ENCODE results near the gene SNAP29.

SNAP29 gene

GRCh38 chr22:20847318-20847822 lies 11.4 kb upstream of the SNAP29 start:
- no peak for TF ChIP-seq CTCF (IDR thresholded peaks at IDR 0.05; ENCODE audit: insufficient read depth, low read depth, low read length, missing control alignments)
- no peak for DNase-seq (ENCODE audit: low read depth)
- no peak overlapping the region for H3K4me3 ChIP-seq (ENCODE audit: low read length)

GRCh38 chr22:20852076-20852475 lies 6.7 kb upstream of the SNAP29 start:
- DNase-seq (ENCODE audit: low read depth), result no peak
- no peak overlapping the region for H3K4me3 ChIP-seq (ENCODE audit: low read length)
- TF ChIP-seq CTCF (IDR thresholded peaks at IDR 0.05; ENCODE audit: insufficient read depth, low read depth, low read length, missing control alignments), result no peak

GRCh38 chr22:20852503-20852902 lies 6.3 kb upstream of the SNAP29 start:
- no peak for TF ChIP-seq CTCF (IDR thresholded peaks at IDR 0.05; ENCODE audit: insufficient read depth, low read depth, low read length, missing control alignments)
- DNase-seq (ENCODE audit: low read depth), result no peak
- no peak overlapping the region for H3K4me3 ChIP-seq (ENCODE audit: low read length)

GRCh38 chr22:20853236-20853660 lies 5.6 kb upstream of the SNAP29 start:
- no peak for DNase-seq (ENCODE audit: low read depth)
- no peak for TF ChIP-seq CTCF (IDR thresholded peaks at IDR 0.05; ENCODE audit: insufficient read depth, low read depth, low read length, missing control alignments)
- H3K4me3 ChIP-seq (ENCODE audit: low read length), result no peak overlapping the region

- DNase-seq (ENCODE audit: low read depth), result no peak
- TF ChIP-seq CTCF (IDR thresholded peaks at IDR 0.05; ENCODE audit: insufficient read depth, low read depth, low read length, missing control alignments), result no peak
- peak overlapping the region; percentile 76 for H3K4me3 ChIP-seq (ENCODE audit: low read length)
Observed at GRCh38 chr22:20857247-20857643, 1.6 kb upstream of the SNAP29 start.

GRCh38 chr22:20857838-20858614 lies 781 bp upstream of the SNAP29 start:
- DNase-seq (ENCODE audit: low read depth), result peak; percentile 81
- H3K4me3 ChIP-seq (ENCODE audit: low read length), result peak overlapping the region; percentile 76
- TF ChIP-seq CTCF (IDR thresholded peaks at IDR 0.05; ENCODE audit: insufficient read depth, low read depth, low read length, missing control alignments), result no peak

GRCh38 chr22:20859615-20860014 lies 808 bp downstream of the SNAP29 start:
- DNase-seq (ENCODE audit: low read depth), result no peak
- TF ChIP-seq CTCF (IDR thresholded peaks at IDR 0.05; ENCODE audit: insufficient read depth, low read depth, low read length, missing control alignments), result no peak
- peak overlapping the region; percentile 74 for H3K4me3 ChIP-seq (ENCODE audit: low read length)
